ENCODE results near the gene SLC25A33.
"Not testable (repeated sequence)": the region's sequence is repeated elsewhere in the genome, so short reads cannot be mapped to it uniquely, and the experiment has no call there.

SLC25A33 gene

DNA sequence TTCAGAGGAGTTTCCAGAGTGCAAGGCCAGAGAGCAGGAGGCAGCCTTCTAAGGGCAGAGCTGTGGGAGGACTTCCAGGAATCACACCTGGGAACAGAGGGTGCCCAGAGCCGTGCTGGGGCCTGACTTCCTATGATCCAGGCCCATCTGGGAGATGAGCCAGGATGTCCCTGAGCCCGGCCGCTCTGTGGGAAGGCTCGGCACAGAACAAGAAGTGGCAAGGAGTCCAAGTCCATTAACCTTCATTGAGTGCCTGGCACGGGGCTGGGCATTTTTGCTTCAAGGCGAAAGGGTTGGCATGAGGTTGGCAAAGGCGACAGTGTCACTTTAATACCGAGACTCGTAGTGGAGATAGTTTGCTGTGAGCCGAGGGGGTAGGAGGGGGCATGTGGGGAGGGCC is 67.7 kb downstream of the SLC25A33 start:
- H3K36me3 Mint-ChIP-seq: peaks cover 34 to 36% of the 10 kb centered on the region in 2 donors

DNA sequence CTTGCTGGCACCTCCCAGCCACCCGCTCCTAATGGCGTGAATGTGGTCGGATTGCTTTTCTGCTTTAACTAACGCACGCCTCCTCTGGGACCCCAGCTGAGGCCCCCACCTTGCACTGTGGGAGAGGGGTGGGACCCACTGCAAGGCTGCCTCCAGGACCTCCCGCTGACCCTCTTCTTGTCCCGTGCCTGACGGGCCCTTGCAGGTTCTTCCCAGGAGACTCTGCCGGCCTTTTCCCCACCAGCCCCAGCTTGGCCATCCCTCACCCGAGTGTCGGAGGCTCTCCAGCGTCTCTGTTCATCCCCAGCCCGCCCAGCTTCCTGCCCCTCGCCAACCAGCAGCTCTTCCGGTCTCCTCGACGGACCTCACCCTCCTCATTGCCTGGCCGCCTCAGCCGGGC is 68.1 kb downstream of the SLC25A33 start:
- no peak overlapping the region for H3K4me3 Mint-ChIP-seq
- H3K9me3 Mint-ChIP-seq: no peaks in the 10 kb centered on the region
- peaks cover 0 to 7% of the 10 kb centered on the region in 2 donors for H3K4me1 Mint-ChIP-seq
- H3K27me3 Mint-ChIP-seq: no peaks in the 10 kb centered on the region
- H3K27ac Mint-ChIP-seq: peak overlapping the region; percentile 80
- no peak for ATAC-seq (replicated peaks)
- peaks cover 34 to 35% of the 10 kb centered on the region in 2 donors for H3K36me3 Mint-ChIP-seq
- no peak for DNase-seq

More for the DNA sequence above, 67.7 kb downstream of the SLC25A33 start:
- no peak overlapping the region for H3K27ac Mint-ChIP-seq
- H3K4me1 Mint-ChIP-seq: peaks cover 0 to 7% of the 10 kb centered on the region in 2 donors
- no peak for ATAC-seq (replicated peaks)
- no peaks in the 10 kb centered on the region for H3K27me3 Mint-ChIP-seq
- no peak overlapping the region for H3K4me3 Mint-ChIP-seq
- DNase-seq: no peak
- no peaks in the 10 kb centered on the region for H3K9me3 Mint-ChIP-seq

DNA sequence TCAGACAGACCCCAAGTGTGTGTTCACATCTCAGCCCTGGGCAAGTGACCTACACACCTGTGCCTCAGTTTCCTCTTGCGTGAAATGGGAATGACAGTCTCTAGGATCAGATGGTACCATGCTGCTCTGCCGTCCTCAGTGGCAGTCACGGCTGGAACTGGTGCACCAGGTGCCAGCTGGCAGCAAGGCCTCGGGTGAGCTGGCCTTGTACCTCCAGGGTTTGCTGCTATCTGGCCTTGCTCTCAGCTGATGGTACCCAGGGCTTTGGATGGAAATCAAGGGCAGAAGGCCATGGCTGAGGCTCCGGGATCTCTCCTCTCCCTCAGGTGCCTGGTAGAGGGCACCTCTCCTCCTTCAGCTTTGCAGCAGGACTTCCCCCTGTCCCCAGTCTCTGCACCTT is 70.7 kb downstream of the SLC25A33 start:
- Mint-ChIP-seq H3K27me3 (no peaks in the 10 kb centered on the region), H3K4me1 (peaks cover 0 to 7% of the 10 kb centered on the region in 2 donors), H3K4me3 (no peak overlapping the region), H3K9me3 (no peaks in the 10 kb centered on the region), H3K27ac (no peak overlapping the region), H3K36me3 (peaks cover 29 to 32% of the 10 kb centered on the region in 2 donors)
- ATAC-seq (replicated peaks) (no peak), DNase-seq (no peak)

DNA sequence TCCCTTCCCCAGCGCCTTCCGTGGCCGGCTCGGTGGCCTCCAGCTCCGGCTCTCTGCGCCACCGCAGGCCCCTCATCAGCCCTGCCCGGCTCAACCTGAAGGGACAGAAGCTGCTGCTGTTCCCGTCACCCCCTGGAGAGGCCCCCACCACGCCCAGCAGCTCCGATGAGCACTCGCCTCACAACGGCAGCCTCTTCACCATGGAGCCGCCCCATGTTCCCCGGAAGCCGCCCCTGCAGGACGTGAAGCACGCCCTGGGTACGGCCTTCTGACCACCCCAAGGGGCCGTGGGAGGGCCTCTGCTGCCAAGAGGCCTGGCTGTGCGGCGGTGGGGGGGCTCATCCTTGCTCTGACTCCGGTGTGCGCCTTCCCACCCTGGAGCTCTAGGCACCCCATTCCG is 71.3 kb downstream of the SLC25A33 start:
- Mint-ChIP-seq H3K9me3 (no peaks in the 10 kb centered on the region), H3K4me1 (peaks cover 0 to 7% of the 10 kb centered on the region in 2 donors), H3K36me3 (peaks cover 25 to 28% of the 10 kb centered on the region in 2 donors), H3K4me3 (no peak overlapping the region), H3K27ac (peak overlapping the region; percentile 62), H3K27me3 (no peaks in the 10 kb centered on the region)
- DNase-seq (no peak), ATAC-seq (replicated peaks) (no peak)

DNA sequence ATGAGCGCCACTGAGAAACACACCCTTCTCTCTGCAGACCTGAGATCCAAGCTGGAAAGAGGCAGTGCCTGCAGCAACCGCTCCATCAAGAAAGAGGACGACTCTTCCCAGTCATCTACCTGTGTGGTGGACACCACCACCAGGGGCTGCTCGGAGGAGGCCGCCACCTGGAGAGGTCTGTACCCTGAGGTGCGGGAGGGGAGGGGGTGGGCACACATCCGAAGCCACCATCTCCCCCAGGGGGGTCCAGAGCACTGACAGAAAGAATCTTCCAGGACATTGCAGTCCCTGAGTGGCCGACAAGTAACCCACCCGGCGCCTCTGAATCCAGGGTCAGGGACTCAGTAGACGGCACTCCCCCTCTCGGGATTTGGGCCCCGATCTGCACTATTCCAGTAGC is 72.5 kb downstream of the SLC25A33 start:
- Mint-ChIP-seq H3K9me3 (no peaks in the 10 kb centered on the region), H3K4me1 (peaks cover 0 to 7% of the 10 kb centered on the region in 2 donors), H3K27me3 (no peaks in the 10 kb centered on the region), H3K36me3 (peaks cover 22 to 27% of the 10 kb centered on the region in 2 donors), H3K27ac (no peak overlapping the region), H3K4me3 (no peak overlapping the region)
- ATAC-seq (replicated peaks) (no peak), DNase-seq (no peak)

DNA sequence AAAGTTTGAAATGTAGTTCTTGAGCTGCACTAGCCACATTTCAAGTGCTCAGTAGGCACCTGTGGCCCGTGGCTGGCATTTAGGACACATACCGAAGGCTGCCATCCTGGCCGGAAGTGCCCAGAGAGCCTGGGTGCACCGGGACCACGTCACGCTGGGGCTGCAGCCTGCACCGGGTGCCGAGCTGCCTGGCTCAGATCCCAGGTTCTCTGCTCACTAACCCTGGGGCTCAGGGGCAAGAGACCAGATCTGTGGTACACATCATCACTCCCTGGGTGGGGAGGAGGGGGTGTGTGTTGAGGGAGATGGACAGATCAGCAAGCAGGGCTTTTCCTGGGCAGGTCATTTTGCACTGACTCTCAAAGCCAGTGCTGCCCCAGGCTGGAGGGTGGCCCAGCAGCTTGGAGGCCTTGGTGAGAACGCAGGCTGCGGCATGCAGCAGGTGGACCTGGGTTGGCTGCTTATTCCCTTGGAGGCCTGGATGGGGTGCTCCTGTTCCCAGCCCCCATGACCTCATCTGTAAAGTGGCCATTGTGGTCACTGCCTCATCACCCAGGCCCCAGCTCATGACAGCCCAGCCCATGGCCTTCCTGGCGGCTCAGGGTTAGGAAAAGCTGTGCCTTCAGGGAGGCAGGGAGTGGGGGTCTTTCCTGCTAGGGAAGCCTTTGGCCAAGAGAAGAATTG is 73.0 kb downstream of the SLC25A33 start:
- H3K27me3 Mint-ChIP-seq: no peaks in the 10 kb centered on the region
- DNase-seq: no peak
- peaks cover 0 to 7% of the 10 kb centered on the region in 2 donors for H3K4me1 Mint-ChIP-seq
- no peak overlapping the region for H3K27ac Mint-ChIP-seq
- peaks cover 22 to 26% of the 10 kb centered on the region in 2 donors for H3K36me3 Mint-ChIP-seq
- no peak overlapping the region for H3K4me3 Mint-ChIP-seq
- H3K9me3 Mint-ChIP-seq: no peaks in the 10 kb centered on the region
- no peak for ATAC-seq (replicated peaks)

DNA sequence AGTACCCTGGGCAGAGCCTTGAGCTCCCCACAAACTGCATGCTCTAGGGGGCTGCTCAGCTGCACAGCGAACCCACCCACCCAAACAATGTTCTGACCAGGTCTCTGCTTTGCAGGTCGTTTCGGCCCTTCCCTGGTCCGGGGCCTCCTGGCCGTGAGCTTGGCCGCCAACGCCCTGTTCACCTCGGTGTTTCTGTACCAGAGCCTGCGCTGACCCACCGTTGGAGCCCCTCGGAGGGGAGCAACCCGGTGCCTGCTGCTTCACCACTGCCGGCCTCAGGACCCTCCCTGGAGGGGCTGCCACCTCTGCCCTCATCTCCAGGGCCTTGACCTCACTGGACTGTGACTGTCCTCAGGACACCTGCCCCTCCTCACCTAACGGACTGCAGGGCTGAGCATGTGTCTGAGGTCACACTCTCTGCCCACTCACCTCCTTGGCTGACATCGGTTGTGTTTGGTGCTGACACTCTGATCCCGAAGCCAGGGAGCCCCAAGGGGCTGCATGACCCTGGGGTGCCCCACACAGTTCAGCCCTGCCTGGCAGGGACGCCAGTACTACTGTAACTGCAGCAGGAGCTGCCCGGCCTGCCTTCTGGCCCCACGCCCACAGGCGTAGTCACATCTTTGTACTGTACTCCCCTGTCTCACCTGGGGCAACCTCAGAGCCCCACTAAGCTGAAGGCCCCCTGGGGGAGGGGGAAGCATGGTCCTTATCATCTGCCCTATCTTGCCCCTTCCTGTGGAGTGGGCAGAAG is 73.8 kb downstream of the SLC25A33 start:
- ATAC-seq (replicated peaks) (no peak), DNase-seq (no peak)
- no peaks in the 10 kb centered on the region for H3K9me3 Mint-ChIP-seq
- H3K27me3 Mint-ChIP-seq: no peaks in the 10 kb centered on the region
- no peak overlapping the region for H3K4me3 Mint-ChIP-seq
- H3K27ac Mint-ChIP-seq: no peak overlapping the region
- peaks cover 16 to 21% of the 10 kb centered on the region in 2 donors for H3K36me3 Mint-ChIP-seq
- H3K4me1 Mint-ChIP-seq: peaks cover 0 to 7% of the 10 kb centered on the region in 2 donors

DNA sequence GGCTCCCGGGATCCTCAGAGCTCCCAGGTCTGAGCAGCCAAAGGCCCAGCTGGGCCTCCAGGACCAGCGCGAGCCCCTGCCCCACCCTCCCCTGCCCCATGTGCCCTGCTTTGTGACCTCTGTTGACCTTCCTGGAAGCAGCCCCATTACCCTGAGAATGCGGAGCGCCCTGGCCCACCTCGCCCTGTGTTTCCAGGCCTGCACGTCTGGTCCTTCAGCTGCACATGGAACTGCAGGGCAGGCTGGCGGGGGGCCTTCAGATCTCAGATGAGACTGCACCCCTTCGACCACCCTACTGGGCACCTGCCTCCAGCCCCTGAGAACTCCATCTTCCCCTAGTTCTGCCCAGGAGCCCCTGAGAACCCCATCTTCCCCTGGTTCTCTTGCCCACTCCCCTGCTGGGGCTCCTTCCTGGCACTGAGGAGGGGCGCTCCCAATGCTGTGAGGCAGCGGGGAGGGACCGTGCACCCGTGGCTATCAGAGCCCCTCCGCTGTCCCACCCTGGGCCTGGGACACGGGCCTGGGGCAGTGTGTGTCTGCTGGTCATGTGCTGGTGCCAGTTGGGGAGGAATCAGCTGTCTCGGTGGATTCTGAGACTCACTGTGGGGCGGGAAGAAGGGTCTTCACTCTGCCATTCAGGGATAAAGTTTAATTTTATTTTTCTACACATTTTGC is 74.5 kb downstream of the SLC25A33 start:
- Mint-ChIP-seq H3K4me3 (no peak overlapping the region), H3K36me3 (peaks cover 16 to 21% of the 10 kb centered on the region in 2 donors), H3K4me1 (peaks cover 0 to 7% of the 10 kb centered on the region in 2 donors), H3K27ac (peak overlapping the region; percentile 69), H3K9me3 (no peaks in the 10 kb centered on the region), H3K27me3 (no peaks in the 10 kb centered on the region)
- DNase-seq (no peak), ATAC-seq (replicated peaks) (no peak)

DNA sequence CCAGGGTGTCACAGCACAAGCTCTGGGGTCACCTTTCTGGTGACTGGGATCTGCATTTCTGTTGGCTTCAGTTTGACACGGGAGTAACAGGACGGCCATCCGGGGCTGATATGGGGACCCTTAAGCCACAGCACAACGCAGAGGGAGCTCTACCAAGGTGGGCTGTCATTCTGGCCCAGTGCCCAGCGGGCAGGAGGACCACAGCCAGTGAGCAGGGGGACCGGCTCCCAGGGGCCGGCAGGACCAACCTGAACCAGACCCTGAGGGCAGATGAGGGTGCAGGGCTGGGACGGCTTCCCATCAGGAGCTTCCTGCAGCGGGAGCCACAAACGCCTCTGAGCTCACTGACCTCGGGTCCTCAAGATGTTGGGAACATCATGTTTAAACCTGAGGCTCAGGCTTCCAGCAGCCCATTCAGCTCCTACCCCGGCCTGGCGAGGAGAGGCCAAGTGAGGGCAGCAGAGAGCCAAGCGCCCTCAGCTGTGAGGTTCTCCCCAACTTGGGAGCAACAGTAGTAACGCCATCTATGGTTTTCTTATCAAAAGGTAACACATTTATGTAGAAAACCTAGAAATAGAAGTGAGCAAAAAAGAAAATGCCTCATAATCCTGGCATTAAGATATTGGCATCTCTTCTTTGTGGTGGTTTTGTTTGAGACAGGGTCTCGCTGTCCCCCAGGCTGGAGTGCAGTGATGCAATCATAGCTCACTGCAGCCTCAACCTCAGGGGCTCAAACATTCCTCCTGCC is 76.2 kb downstream of the SLC25A33 start:
- no peak overlapping the region for H3K4me3 Mint-ChIP-seq
- peaks cover 12 to 13% of the 10 kb centered on the region in 2 donors for H3K36me3 Mint-ChIP-seq
- H3K4me1 Mint-ChIP-seq: peaks cover 2 to 5% of the 10 kb centered on the region in 2 donors
- H3K9me3 Mint-ChIP-seq: no peaks in the 10 kb centered on the region
- no peak overlapping the region for H3K27ac Mint-ChIP-seq
- ATAC-seq (replicated peaks) (peak; percentile 88 to 95), DNase-seq (peak; percentile 31)
- H3K27me3 Mint-ChIP-seq: no peaks in the 10 kb centered on the region

DNA sequence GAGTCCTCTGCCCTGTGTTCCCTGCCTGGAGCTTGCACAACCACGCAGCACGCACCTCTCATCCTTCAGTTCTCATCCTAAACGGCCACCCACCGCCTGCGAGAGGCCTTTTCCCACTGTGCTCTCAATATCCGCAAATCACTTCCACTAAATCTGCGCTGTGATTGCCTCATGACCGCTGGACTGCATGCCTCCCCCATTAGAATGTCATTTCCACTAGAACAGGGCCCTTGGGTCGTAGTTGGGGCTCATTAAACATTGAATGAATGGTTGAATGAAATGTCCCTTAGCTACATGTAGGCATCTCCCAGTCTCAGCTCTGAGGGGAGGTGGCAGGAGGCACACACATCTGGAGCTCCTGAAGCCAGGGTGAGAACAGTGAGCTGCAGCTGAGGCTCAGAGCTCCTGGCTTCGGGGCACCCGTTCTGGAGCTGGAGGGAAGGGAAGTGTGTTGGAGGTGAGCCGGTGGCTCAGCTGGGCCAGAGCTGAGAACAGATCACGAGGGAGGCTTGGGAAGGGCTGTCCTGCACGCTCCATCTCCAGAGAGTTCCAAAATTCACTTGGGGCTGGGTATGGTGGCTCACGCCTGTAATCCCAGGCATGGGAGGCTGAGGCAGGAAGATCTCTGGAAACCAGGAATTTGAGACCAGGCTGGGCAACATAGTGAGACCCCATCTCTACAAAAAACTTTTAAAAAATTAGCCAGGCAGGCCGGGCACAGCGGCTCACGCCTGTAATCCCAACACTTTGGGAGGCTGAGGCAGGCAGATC is 79.8 kb downstream of the SLC25A33 start:
- no peak for DNase-seq
- Mint-ChIP-seq H3K4me1 (peaks cover 4% of the 10 kb centered on the region in 2 donors), H3K4me3 (no peak overlapping the region), H3K36me3 (peaks cover 1 to 3% of the 10 kb centered on the region in 2 donors), H3K27ac (no peak overlapping the region), H3K27me3 (no peaks in the 10 kb centered on the region), H3K9me3 (no peaks in the 10 kb centered on the region)
- no peak for ATAC-seq (replicated peaks)

DNA sequence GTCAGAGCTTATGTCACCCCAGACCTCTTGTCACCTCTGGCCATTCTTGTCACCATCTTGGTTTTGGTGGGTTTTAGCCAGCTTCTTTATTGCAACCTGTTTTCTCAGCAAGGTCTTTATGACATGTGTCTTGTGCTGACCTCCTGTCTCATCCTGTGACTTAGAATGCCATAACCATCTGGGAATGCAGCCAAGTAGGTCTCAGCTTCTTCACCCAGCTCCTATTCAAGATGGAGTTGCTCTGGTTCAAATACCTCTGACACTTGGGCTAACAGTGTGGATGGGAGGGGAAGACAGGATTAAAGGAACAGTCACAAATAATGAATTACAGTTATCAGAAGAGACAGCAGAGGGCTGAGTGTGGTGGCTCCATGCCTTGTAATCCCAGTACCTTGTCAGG is 81.8 kb downstream of the SLC25A33 start:
- no peak for ATAC-seq (replicated peaks)
- H3K4me1 Mint-ChIP-seq: peaks cover 13 to 20% of the 10 kb centered on the region in 2 donors
- no peak for DNase-seq
- no peaks in the 10 kb centered on the region for H3K9me3 Mint-ChIP-seq
- H3K4me3 Mint-ChIP-seq: no peak overlapping the region
- no peak overlapping the region for H3K27ac Mint-ChIP-seq
- no peaks in the 10 kb centered on the region for H3K27me3 Mint-ChIP-seq
- peaks cover 1 to 6% of the 10 kb centered on the region in 2 donors for H3K36me3 Mint-ChIP-seq

DNA sequence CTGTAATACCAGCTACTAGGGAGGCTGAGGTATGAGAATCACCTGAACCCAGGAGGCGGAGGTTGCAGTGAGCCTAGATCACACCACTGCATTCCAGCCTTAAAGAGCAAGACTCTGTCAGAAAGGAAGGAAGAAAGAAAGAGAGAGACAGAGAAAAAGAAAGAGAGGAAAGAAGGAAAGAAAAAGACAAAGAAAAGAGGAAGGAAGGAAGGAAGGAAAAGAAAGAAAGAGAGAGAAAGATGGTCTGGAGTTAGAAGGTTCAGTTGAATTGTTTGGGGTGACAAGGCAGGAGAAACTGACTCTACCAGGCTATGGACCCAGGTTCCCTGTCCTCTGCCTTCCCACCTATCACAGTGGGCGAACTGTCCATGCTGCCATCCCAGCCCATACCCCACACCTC is 84.8 kb downstream of the SLC25A33 start:
- Mint-ChIP-seq H3K4me3 (peak overlapping the region; percentile 5 to 36), H3K27me3 (no peaks in the 10 kb centered on the region), H3K36me3 (peaks cover 1 to 6% of the 10 kb centered on the region in 2 donors), H3K27ac (no peak overlapping the region), H3K4me1 (peaks cover 31 to 47% of the 10 kb centered on the region in 2 donors), H3K9me3 (no peaks in the 10 kb centered on the region)
- DNase-seq (no peak), ATAC-seq (replicated peaks) (no peak)

DNA sequence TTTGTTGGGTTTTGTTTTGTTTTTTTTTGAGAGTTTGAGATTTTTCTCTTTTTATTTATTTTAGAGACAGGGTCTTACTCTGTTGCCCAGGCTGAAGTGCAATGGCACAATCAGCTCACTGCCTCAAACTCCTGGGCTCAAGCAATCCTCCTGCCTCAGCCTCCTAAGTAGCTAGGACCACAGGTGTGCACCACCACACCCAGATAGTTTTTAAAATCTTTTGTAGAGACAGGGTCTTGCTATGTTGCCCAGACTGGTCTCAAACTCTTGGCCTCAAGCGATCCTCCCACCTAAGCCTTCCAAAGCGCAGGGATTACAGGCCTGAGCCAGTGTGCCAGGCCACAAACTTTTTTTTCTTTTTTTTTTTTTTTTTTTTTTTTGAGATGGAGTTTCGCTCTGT is 85.8 kb downstream of the SLC25A33 start:
- not testable (repeated sequence) for H3K4me3 Mint-ChIP-seq; H3K36me3 Mint-ChIP-seq; H3K27me3 Mint-ChIP-seq; H3K9me3 Mint-ChIP-seq; DNase-seq; ATAC-seq (replicated peaks)
- peaks cover 31 to 57% of the 10 kb centered on the region in 2 donors for H3K4me1 Mint-ChIP-seq
- H3K27ac Mint-ChIP-seq: peak overlapping the region; percentile 25
